Thoracic aorta (tissue), 2 donors: Measurements from ENCODE around the gene HOXA5. TPM values are rescaled to one million over a fixed set of nuclear protein-coding genes. Genes with fewer than 3 reads are reported as not detected.

Source experiments
- ATAC-seq: fragments of 150-250 bp; one replicate; pipeline ENCODE4 v1.8.0; 2017; ENCODE audit warnings: low read depth; ENCODE audit not compliant: insufficient number of reproducible peaks, low FRiP score
- DNase-seq: peaks from one replicate; pipeline ENCODE4 v3.0.0-alpha.2; 2020; ENCODE audit warnings: low spot score
- H3K27ac ChIP-seq, 2 donors: fragments of 200-600 bp; sonication (generic); 1 replicate in 1 of 2; 2 replicates in 1 of 2; pipeline ENCODE4 v1.5.1; 2016; ENCODE audit warnings: mild to moderate bottlenecking in 2 of 2, moderate library complexity in 2 of 2
- H3K27me3 ChIP-seq: fragments of 200-600 bp; sonication (generic); replicated peaks from 2 replicates; pipeline ENCODE4 v1.6.0; 2016; ENCODE audit warnings: mild to moderate bottlenecking; ENCODE audit not compliant: insufficient read depth
- H3K36me3 ChIP-seq: fragments of 200-600 bp; sonication (generic); one replicate; pipeline ENCODE4 v1.5.1; 2016
- H3K4me1 ChIP-seq, 2 donors: fragments of 200-600 bp; sonication (generic); 1 replicate in 1 of 2; 2 replicates in 1 of 2; pipeline versions ENCODE4 v1.5.1 to v1.6.0; 2016; ENCODE audit warnings: low read depth in 2 of 2, mild to moderate bottlenecking in 1 of 2; ENCODE audit not compliant: control insufficient read depth in 1 of 2
- H3K4me3 ChIP-seq: fragments of 200-600 bp; sonication (generic); 2 replicates; pipeline ENCODE4 v1.5.1; 2016; ENCODE audit warnings: mild to moderate bottlenecking
- H3K9me3 ChIP-seq: fragments of 200-600 bp; sonication (generic); 2 replicates; pipeline ENCODE4 v1.5.1; 2016
- total RNA-seq, 2 donors: library from RNA; depleted of rRNA; stranded (reverse); fragments of >200 nt; gene quantifications; one replicate each; pipeline versions ENCODE4 v1.1.0 to v1.2.3, GENCODE V29; 2016
- TF ChIP-seq, protein P1 (sequence below): fragments of 200-600 bp; sonication (generic); IDR thresholded peaks from one replicate; pipeline ENCODE4 v1.5.1; 2019; ENCODE audit warnings: antibody characterized with exemption

Gene HOXA5
- total RNA-seq, 2 donors from 2014 or later, result 0.35 to 1.2 TPM

DNA sequence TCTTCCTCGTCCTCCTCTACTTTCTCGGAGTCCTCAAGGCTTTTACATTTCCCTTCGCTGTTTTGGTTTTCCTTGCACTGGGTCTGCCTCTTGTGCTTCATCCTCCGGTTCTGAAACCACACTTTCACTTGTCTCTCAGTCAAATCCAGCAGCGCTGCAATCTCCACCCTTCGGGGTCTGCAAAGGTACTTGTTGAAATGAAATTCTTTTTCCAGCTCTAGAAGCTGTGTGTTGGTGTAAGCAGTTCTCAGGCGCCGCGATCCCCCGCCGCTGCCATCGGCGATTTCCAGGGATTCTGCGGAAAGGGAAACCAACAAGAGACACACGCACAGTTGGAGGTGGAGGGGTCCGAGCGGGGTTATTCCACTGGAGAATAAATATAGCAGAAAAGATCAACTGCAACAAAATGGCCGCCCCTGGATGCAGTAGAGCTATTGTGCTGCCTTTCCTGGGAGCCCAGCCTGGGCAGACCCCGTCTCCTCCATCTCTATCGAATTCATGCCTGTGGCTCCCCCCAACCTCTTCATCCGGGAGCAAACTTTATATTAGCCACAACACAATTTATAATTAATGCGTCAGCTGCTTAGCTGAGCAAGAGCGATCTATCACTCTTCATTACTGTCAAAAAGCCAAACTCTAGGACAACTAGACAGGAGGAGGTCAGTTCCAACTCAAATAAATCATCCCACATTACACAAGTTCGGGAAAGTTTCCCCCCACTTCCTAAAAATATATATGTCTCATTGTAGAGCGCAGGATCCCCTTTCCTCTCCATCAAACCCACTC is 42.1 kb downstream of the HOXA5 start:
- peak overlapping the region; percentile 87 to 96 for H3K27ac ChIP-seq
- H3K27me3 ChIP-seq, result no peaks in the 10 kb centered on the region
- TF ChIP-seq, protein P1, sequence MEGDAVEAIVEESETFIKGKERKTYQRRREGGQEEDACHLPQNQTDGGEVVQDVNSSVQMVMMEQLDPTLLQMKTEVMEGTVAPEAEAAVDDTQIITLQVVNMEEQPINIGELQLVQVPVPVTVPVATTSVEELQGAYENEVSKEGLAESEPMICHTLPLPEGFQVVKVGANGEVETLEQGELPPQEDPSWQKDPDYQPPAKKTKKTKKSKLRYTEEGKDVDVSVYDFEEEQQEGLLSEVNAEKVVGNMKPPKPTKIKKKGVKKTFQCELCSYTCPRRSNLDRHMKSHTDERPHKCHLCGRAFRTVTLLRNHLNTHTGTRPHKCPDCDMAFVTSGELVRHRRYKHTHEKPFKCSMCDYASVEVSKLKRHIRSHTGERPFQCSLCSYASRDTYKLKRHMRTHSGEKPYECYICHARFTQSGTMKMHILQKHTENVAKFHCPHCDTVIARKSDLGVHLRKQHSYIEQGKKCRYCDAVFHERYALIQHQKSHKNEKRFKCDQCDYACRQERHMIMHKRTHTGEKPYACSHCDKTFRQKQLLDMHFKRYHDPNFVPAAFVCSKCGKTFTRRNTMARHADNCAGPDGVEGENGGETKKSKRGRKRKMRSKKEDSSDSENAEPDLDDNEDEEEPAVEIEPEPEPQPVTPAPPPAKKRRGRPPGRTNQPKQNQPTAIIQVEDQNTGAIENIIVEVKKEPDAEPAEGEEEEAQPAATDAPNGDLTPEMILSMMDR, result no peak
- peak overlapping the region; percentile 99 for H3K4me3 ChIP-seq
- H3K36me3 ChIP-seq, result no peaks in the 10 kb centered on the region
- DNase-seq (no peak), ATAC-seq (no peak)
- no peaks in the 10 kb centered on the region for H3K9me3 ChIP-seq
- peaks cover 20 to 55% of the 10 kb centered on the region in 2 donors for H3K4me1 ChIP-seq

DNA sequence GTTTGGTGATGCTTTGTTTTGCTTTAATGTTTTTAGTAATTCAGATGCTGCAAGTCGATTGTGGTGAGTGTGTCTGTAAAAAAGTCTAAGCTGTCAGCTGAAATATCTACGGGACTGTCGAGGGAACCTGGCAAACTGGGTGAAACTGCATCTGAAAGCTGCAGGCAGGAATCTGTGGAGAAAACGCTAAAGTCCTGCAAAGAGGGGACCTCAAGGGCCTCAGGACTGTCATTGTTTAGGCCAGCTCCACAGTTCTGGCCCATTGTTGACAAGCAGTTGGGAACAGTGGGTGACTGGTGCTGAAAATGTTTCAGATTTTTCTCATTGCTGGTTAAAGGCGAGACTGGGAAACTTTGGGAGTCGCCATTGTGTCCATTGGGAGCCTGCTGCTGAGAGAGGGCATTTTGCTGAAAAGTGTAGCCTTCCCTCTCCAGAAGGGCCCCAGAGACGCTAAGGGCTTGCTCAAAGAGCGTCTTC is 42.7 kb downstream of the HOXA5 start:
- Histone ChIP-seq H3K27ac (peak overlapping the region; percentile 87 to 96), H3K4me1 (peaks cover 19 to 49% of the 10 kb centered on the region in 2 donors), H3K27me3 (no peaks in the 10 kb centered on the region), H3K36me3 (no peaks in the 10 kb centered on the region), H3K4me3 (peak overlapping the region; percentile 99), H3K9me3 (no peaks in the 10 kb centered on the region)
- no peak for ATAC-seq
- TF ChIP-seq, protein P1, result no peak
- no peak for DNase-seq

DNA sequence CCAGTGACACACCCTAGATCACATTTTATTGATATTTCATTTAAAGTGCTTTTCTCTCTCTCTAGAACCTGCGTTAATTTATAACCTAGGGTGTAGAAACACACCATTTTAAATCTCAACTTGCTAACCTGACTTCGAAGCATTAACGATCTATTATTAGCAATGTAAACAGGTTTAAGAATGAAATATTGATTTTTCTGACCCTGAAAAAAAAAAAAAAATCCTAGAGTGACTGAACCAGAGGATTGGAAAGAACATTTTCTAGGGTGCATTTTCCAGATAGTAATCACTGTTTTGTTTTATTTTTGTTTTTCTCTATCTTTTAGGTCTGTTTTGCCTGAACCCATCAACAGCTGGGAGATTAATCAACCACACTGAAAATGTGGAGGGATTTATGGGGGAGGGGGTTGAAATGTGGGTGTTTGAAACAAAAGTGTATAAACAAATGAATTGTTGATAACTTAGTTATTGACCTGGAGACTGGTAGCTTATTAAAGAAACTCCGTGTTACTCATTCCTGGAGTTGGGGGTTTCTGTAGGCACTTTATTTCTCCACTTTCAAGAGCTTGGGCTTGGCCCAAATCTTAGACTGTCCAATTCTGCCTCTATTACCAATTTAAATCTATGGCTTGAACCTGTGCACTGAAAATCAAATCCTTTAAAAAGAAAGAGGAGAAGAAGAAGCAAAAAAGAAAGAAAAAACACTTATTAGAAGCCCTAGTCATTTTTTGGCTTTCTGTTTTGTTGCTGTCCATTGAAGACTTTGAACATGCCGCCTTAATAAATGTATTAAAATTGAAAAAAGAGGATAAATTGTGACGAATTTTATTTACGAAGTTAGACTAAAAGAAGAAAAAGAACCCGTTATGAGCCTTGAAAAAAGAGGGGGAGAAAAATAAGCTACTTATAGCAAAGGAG is 43.8 kb downstream of the HOXA5 start:
- DNase-seq (no peak), ATAC-seq (no peak)
- Histone ChIP-seq H3K9me3 (no peaks in the 10 kb centered on the region), H3K4me3 (peak overlapping the region; percentile 99), H3K36me3 (no peaks in the 10 kb centered on the region), H3K4me1 (peaks cover 10 to 45% of the 10 kb centered on the region in 2 donors), H3K27ac (peak overlapping the region; percentile 87 to 96), H3K27me3 (no peaks in the 10 kb centered on the region)
- TF ChIP-seq, protein P1, result no peak

DNA sequence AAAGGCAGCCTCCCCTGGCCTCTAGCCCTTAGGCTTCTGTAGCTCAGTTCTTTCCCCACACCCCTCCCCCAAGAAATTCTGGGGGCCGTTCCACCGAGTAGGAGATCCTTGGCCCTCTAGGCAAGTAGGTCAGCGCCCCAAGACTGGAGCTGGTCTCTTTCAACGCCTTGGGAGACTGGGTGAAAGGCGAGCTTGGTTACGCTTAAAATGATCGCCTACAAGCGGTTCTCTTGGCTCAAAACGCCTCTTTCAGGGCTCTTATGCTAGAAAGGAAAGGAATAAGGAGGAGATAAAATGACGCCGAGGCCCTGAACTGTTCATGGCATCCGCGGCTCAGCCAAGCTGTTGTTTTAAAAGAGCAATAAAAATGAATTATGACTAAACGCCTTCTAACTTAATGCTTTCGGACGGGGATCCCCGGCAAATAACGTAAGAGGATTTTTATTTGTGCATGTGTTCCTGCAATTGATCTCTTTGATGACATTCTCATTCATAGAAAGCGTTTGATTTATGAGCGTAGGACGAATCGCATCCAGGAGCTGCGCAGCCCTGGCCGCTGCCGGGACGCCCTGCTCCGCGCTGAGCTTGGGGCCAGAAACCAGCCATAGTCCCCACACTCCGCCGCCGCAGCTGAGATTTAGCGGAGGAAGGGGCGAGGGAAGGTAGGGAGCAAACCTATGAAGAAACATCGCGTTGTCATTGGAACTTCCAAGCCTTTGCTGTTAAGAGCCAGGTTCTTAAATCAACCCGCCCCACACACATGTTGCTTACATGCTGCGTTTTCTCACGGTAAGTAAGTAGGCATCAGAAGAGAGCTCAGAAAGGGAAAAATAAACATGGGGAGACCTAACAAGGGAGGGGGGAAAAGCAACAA is 44.7 kb downstream of the HOXA5 start:
- TF ChIP-seq, protein P1, result no peak
- Histone ChIP-seq H3K36me3 (no peaks in the 10 kb centered on the region), H3K27me3 (no peaks in the 10 kb centered on the region), H3K27ac (peak overlapping the region; percentile 87 to 96), H3K4me3 (peak overlapping the region; percentile 99), H3K9me3 (no peaks in the 10 kb centered on the region), H3K4me1 (peaks cover 10 to 36% of the 10 kb centered on the region in 2 donors)
- DNase-seq, result no peak
- no peak for ATAC-seq
